ENCODE measurements around the gene CKAP2. TPM values are rescaled to one million over a fixed set of nuclear protein-coding genes. Genes with fewer than 3 reads are reported as not detected.
"Not testable (repeated sequence)": the region's sequence is repeated elsewhere in the genome, so short reads cannot be mapped to it uniquely, and the experiment has no call there.

The CKAP2 gene
- total RNA-seq, 4 donors from 2014 or later: 6.0 to 16.3 (median 7.5) TPM

GRCh38 chr13:52463526-52463925 lies 8.2 kb downstream of the CKAP2 start:
- no peak for DNase-seq
- Histone ChIP-seq H3K4me1 (no peaks in the 10 kb centered on the region), H3K36me3 (peaks cover 0 to 33% (median 8%) of the 10 kb centered on the region in 4 donors), H3K27ac (no peak overlapping the region), H3K27me3 (no peaks in the 10 kb centered on the region), H3K9me3 (no peaks in the 10 kb centered on the region), H3K4me3 (no peak overlapping the region)
- WGBS, 2 donors (ENCODE audit: low coverage in 1 of 2): 75 to 78% methylated on average over 4 of the region's 4 CpGs
- TF ChIP-seq CTCF (IDR thresholded peaks at IDR 0.05) (no peak), POLR2A (IDR thresholded peaks at IDR 0.05) (no peak), POLR2AphosphoS5 (IDR thresholded peaks at IDR 0.05) (no peak), EP300 (IDR thresholded peaks at IDR 0.05; ENCODE audit: low read depth) (no peak)
- intact Hi-C loops (cut with DNase I; ENCODE audit: low total_unique reads): no loop called here
- in situ Hi-C loops (cut with MboI; ENCODE audit: low pct_ligation_motif_present in 1 of 4, low pct_unique_long_range_greater_than_20kb in 1 of 4, low sequenced_read_pairs in 3 of 4): loop anchor here in 3 of 4 donors (25.0 kb wide), 3 partner anchors 199 to 451 kb away; partner anchors contain the start of genes SUGT1 (in 2 of the 3), ALG11 (in 1 of the 3), ATP7B (in 1 of the 3) and UTP14C (in 1 of the 3)

- H3K4me1 ChIP-seq; DNase-seq; H3K27ac ChIP-seq; H3K4me3 ChIP-seq; H3K9me3 ChIP-seq; H3K27me3 ChIP-seq; intact Hi-C loops (cut with DNase I; ENCODE audit: low total_unique reads): not testable (repeated sequence)
- in situ Hi-C loops (cut with MboI; ENCODE audit: low pct_ligation_motif_present in 1 of 4, low pct_unique_long_range_greater_than_20kb in 1 of 4, low sequenced_read_pairs in 3 of 4): loop anchor here in 3 of 4 donors (25.0 kb wide), 3 partner anchors 194 to 456 kb away; partner anchors contain the start of genes SUGT1 (in 2 of the 3), ALG11 (in 1 of the 3), ATP7B (in 1 of the 3) and UTP14C (in 1 of the 3)
- H3K36me3 ChIP-seq: peaks cover 0 to 20% (median 5%) of the 10 kb centered on the region in 4 donors
- WGBS, 2 donors (ENCODE audit: low coverage in 1 of 2): 90 to 94% methylated on average over 2 of the region's 2 CpGs
Observed at GRCh38 chr13:52468487-52468886, 13.2 kb downstream of the CKAP2 start.

GRCh38 chr13:52480677-52481428 lies 25.6 kb downstream of the CKAP2 start:
- H3K9me3 ChIP-seq; H3K27ac ChIP-seq; H3K4me1 ChIP-seq; DNase-seq; H3K36me3 ChIP-seq; in situ Hi-C loops (cut with MboI; ENCODE audit: low pct_ligation_motif_present in 1 of 4, low pct_unique_long_range_greater_than_20kb in 1 of 4, low sequenced_read_pairs in 3 of 4); intact Hi-C loops (cut with DNase I; ENCODE audit: low total_unique reads); H3K27me3 ChIP-seq; H3K4me3 ChIP-seq: not testable (repeated sequence)
- WGBS, 2 donors (ENCODE audit: low coverage in 1 of 2): 83 to 90% methylated on average over 3 to 6 of the region's 7 CpGs

GRCh38 chr13:52487078-52487477 lies 31.8 kb downstream of the CKAP2 start:
- H3K9me3 ChIP-seq; H3K36me3 ChIP-seq; intact Hi-C loops (cut with DNase I; ENCODE audit: low total_unique reads); H3K27ac ChIP-seq; DNase-seq; in situ Hi-C loops (cut with MboI; ENCODE audit: low pct_ligation_motif_present in 1 of 4, low pct_unique_long_range_greater_than_20kb in 1 of 4, low sequenced_read_pairs in 3 of 4); H3K4me3 ChIP-seq; H3K27me3 ChIP-seq; H3K4me1 ChIP-seq: not testable (repeated sequence)
- 61 to 70% methylated on average over 1 to 2 of the region's 2 CpGs for WGBS, 2 donors (ENCODE audit: low coverage in 1 of 2)

GRCh38 chr13:52488763-52489162 lies 33.5 kb downstream of the CKAP2 start:
- intact Hi-C loops (cut with DNase I; ENCODE audit: low total_unique reads); H3K27me3 ChIP-seq; DNase-seq; H3K4me1 ChIP-seq; H3K4me3 ChIP-seq; H3K36me3 ChIP-seq; in situ Hi-C loops (cut with MboI; ENCODE audit: low pct_ligation_motif_present in 1 of 4, low pct_unique_long_range_greater_than_20kb in 1 of 4, low sequenced_read_pairs in 3 of 4); H3K27ac ChIP-seq; H3K9me3 ChIP-seq: not testable (repeated sequence)
- no CpG with 5 or more reads among the region's 22 CpGs for WGBS, 2 donors (ENCODE audit: low coverage in 1 of 2)

GRCh38 chr13:52491015-52491414 lies 35.7 kb downstream of the CKAP2 start:
- intact Hi-C loops (cut with DNase I; ENCODE audit: low total_unique reads); H3K4me1 ChIP-seq; H3K27me3 ChIP-seq; in situ Hi-C loops (cut with MboI; ENCODE audit: low pct_ligation_motif_present in 1 of 4, low pct_unique_long_range_greater_than_20kb in 1 of 4, low sequenced_read_pairs in 3 of 4); H3K27ac ChIP-seq; DNase-seq; H3K4me3 ChIP-seq; H3K9me3 ChIP-seq; H3K36me3 ChIP-seq: not testable (repeated sequence)
- WGBS, 2 donors (ENCODE audit: low coverage in 1 of 2): 75 to 88% methylated on average over 2 to 3 of the region's 5 CpGs

GRCh38 chr13:52494241-52494640 lies 39.0 kb downstream of the CKAP2 start:
- H3K9me3 ChIP-seq; H3K4me3 ChIP-seq; H3K4me1 ChIP-seq; in situ Hi-C loops (cut with MboI; ENCODE audit: low pct_ligation_motif_present in 1 of 4, low pct_unique_long_range_greater_than_20kb in 1 of 4, low sequenced_read_pairs in 3 of 4); DNase-seq; H3K27ac ChIP-seq; intact Hi-C loops (cut with DNase I; ENCODE audit: low total_unique reads); H3K36me3 ChIP-seq; H3K27me3 ChIP-seq: not testable (repeated sequence)
- WGBS, 2 donors (ENCODE audit: low coverage in 1 of 2): 98 to 100% methylated on average over 4 of the region's 5 CpGs

- H3K4me3 ChIP-seq; H3K9me3 ChIP-seq; H3K27me3 ChIP-seq; H3K4me1 ChIP-seq; DNase-seq; intact Hi-C loops (cut with DNase I; ENCODE audit: low total_unique reads); H3K27ac ChIP-seq; H3K36me3 ChIP-seq; in situ Hi-C loops (cut with MboI; ENCODE audit: low pct_ligation_motif_present in 1 of 4, low pct_unique_long_range_greater_than_20kb in 1 of 4, low sequenced_read_pairs in 3 of 4): not testable (repeated sequence)
- 53% methylated on average over 3 of the region's 3 CpGs; no CpG with 5 or more reads in 1 of the 2 donors for WGBS, 2 donors (ENCODE audit: low coverage in 1 of 2)
Observed at GRCh38 chr13:52497979-52498378, 42.7 kb downstream of the CKAP2 start.

- H3K27ac ChIP-seq; H3K4me1 ChIP-seq; intact Hi-C loops (cut with DNase I; ENCODE audit: low total_unique reads); DNase-seq; H3K4me3 ChIP-seq; in situ Hi-C loops (cut with MboI; ENCODE audit: low pct_ligation_motif_present in 1 of 4, low pct_unique_long_range_greater_than_20kb in 1 of 4, low sequenced_read_pairs in 3 of 4); H3K36me3 ChIP-seq; H3K27me3 ChIP-seq; H3K9me3 ChIP-seq: not testable (repeated sequence)
- 63 to 88% methylated on average over 1 to 7 of the region's 7 CpGs for WGBS, 2 donors (ENCODE audit: low coverage in 1 of 2)
Observed at GRCh38 chr13:52502277-52502676, 47.0 kb downstream of the CKAP2 start.
